Stimulated activated CD4-positive, alpha-beta T cell treated with anti-CD3 and anti-CD28 coated beads, TNF-alpha, amount 100 ng/mL, for 4 hours (primary cell): ENCODE results near the gene CHRNA7.
"Not testable (repeated sequence)": the region's sequence is repeated elsewhere in the genome, so short reads cannot be mapped to it uniquely, and the experiment has no call there.

Source experiments
- DNase-seq, 3 experiments: peaks; one replicate each; pipeline ENCODE4 v3.0.0-alpha.2; 2020; ENCODE audit warnings: low read depth in 3 of 3

Gene CHRNA7

GRCh38 chr15:32119694-32120330 is 89.5 kb downstream of the CHRNA7 start:
- DNase-seq = no peak

GRCh38 chr15:32120577-32121383 is 90.5 kb downstream of the CHRNA7 start:
- DNase-seq = no peak

- no peak for DNase-seq
Measured at GRCh38 chr15:32121384-32121695, 91.0 kb downstream of the CHRNA7 start.

GRCh38 chr15:32122013-32122412 is 91.7 kb downstream of the CHRNA7 start:
- no peak for DNase-seq

GRCh38 chr15:32123473-32123872 is 93.2 kb downstream of the CHRNA7 start:
- DNase-seq = no peak

- no peak for DNase-seq
Measured at GRCh38 chr15:32124726-32125125, 94.4 kb downstream of the CHRNA7 start.

GRCh38 chr15:32125595-32125994 is 95.3 kb downstream of the CHRNA7 start:
- DNase-seq = no peak

GRCh38 chr15:32129815-32130214 is 99.5 kb downstream of the CHRNA7 start:
- DNase-seq = no peak

- DNase-seq = no peak
Measured at GRCh38 chr15:32130823-32131222, 100.5 kb downstream of the CHRNA7 start.

GRCh38 chr15:32131803-32132202 is 101.5 kb downstream of the CHRNA7 start:
- no peak for DNase-seq

- DNase-seq = no peak
Measured at GRCh38 chr15:32132859-32133258, 102.5 kb downstream of the CHRNA7 start.

GRCh38 chr15:32134842-32135241 is 104.5 kb downstream of the CHRNA7 start:
- DNase-seq = no peak

GRCh38 chr15:32135335-32135734 is 105.0 kb downstream of the CHRNA7 start:
- DNase-seq = no peak

GRCh38 chr15:32145512-32145911 is 115.2 kb downstream of the CHRNA7 start:
- DNase-seq = not testable (repeated sequence)

GRCh38 chr15:32148833-32149555 is 118.7 kb downstream of the CHRNA7 start:
- DNase-seq = no peak

- DNase-seq = no peak
Measured at GRCh38 chr15:32152574-32152973, 122.3 kb downstream of the CHRNA7 start.

GRCh38 chr15:32153868-32154623 is 123.7 kb downstream of the CHRNA7 start:
- DNase-seq = not testable (repeated sequence)

- not testable (repeated sequence) for DNase-seq
Measured at GRCh38 chr15:32162143-32162542, 131.8 kb downstream of the CHRNA7 start.

GRCh38 chr15:32164065-32164464 is 133.8 kb downstream of the CHRNA7 start:
- DNase-seq = not testable (repeated sequence)

GRCh38 chr15:32164747-32165146 is 134.4 kb downstream of the CHRNA7 start:
- not testable (repeated sequence) for DNase-seq

- DNase-seq = not testable (repeated sequence)
Measured at GRCh38 chr15:32165775-32166174, 135.5 kb downstream of the CHRNA7 start.

- not testable (repeated sequence) for DNase-seq
Measured at GRCh38 chr15:32166270-32166669, 136.0 kb downstream of the CHRNA7 start.
